DMS79 treated with DMSO at 0.1 percent for 48 hours (cell line): ENCODE results near the gene U2AF1L4.
A peak's percentile ranks its signal among the peaks of the same experiment; 100 is the strongest.

ENCODE experiments used
- DNase-seq: peaks from one replicate; lab custom pipeline; 2025; lab: John Stamatoyannopoulos, UW

The U2AF1L4 gene, protein sequence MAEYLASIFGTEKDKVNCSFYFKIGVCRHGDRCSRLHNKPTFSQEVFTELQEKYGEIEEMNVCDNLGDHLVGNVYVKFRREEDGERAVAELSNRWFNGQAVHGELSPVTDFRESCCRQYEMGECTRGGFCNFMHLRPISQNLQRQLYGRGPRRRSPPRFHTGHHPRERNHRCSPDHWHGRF

DNA sequence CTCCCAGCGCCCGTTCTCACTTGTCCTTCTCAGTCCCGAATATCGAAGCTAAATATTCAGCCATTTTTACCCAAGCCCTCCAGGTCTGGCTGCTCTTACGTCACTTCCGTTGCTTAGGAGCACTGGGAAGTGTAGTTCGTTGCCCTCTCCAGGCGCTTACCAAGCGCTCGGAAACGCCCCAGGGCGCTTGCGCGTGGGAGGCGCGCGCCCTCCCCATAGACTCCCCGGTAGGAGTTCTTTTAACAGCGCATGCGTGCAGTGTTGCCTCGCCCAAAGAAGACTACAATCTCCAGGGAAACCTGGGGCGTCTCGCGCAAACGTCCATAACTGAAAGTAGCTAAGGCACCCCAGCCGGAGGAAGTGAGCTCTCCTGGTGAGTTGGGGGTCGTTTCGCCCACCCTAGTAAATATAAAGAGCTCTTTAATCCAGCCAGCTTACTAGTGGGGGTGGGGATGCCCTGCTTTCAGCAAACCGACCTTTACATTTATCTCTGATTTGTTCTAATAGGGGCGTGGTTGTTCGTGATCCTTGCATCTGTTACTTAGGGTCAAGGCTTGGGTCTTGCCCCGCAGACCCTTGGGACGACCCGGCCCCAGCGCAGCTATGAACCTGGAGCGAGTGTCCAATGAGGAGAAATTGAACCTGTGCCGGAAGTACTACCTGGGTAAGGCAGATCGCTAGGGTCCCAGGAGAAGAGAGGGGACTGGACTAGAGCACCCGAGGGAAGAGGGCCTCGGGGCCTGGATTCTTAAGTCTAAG, at the start of gene U2AF1L4, which contains the start of gene PSENEN:
TSS of gene U2AF1L4 (minus strand) at position 91 of the 759 bp plus-strand sequence. CDS start at position 64, 27 bp downstream.
TSS of gene PSENEN (plus strand) at position 324 of the 759 bp plus-strand sequence. CDS start at position 604, 280 bp downstream.
- DNase-seq = peak; percentile 96

DNA sequence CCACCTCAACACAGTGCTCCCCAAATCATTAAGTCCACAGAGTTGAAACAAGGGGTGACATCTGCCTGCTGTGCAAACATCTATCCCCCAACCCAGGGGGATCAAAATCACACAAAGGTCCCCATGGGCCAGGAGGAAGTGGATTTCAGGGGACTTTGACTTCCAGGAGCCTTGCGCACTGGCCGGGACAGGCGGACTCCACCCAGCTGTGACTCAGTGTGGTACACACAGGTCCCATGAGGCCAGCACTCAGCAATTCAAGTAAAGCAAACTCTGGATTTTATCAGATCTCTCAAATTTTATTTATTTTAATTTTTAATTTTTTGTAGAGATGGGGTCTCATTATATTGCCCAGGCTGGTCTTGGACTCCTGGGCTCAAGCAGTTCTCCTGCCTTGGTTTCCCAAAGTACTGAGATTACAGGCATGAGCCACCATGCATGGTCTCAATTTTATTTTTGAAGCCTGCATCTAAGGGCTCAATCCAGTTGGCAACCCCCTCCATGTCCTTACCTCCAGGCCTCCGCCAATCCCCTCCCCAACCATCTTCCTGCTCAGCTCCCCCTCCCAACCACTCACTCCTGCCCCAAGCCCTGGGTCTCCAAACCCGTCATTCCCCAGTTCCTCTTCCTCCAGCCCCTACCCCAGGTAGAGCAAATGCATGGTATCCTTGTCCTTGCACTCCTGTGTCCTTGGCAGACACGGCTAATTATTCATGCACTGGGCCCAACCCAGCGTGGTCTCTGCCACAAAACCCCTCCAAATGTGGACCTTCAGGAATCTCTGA, 48.4 kb upstream of the U2AF1L4 start:
- DNase-seq = no peak

DNA sequence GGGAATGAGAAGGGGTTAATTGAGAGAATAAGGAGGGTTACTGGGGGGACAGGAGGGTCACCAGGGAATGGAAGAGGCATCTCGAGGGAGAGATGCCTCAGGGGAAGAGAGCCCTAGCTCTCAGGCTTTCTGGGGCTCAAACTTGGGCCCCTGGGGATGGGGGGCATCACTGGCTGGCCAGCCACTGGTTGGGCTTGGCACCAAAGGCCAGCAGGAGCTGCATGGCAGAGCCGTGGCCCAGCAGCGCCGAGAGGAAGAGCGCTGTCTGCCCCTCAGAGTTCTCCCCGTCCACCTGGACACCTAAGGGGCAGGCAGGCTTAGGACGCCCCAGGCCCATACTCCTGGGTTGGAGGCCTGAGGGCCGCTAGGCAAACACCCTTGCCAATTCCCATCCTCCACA, 47.7 kb upstream of the U2AF1L4 start:
- no peak for DNase-seq

DNA sequence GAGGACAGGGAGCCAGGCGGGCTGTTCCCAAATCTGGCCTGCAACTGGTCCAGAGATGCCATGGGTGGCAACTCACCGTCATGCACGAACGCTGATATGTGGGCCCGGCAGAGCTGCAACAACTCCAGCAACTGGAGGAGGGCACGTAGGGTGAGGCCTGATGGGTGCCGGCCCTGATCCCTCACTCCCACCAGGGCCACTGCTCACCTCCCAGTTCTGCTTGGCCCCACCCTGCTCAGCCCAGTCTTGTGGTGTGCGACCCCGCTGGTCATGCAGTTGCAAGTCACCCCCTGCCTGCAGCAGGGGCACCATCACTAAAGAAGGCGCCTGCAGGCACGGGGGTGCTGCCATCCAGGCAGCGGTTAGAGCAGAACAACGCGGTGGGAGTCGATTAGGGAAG, 47.1 kb upstream of the U2AF1L4 start:
- no peak for DNase-seq

DNA sequence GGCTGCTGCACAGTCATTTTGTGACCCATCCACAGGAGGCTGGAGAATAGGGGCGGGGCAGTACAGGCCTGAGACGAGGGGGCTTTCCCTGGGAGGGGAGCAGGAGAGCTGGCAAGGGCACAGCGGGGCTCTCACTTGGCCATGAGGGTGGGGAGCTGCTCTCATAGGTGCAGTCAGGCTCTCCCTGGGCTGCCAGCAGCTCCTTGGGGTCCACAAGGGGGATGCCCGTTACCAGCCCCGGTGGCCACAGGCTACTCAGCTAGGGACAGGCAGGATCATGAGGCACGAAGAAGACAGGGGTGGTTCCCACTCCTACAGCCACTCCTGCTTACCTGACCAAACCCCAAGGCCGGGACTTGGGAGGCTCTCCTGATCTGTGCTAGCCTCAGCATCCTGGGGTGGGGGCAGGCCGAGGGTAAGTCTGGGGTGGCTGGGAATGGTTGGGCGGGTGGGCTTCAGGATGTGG, 46.6 kb upstream of the U2AF1L4 start:
- no peak for DNase-seq

DNA sequence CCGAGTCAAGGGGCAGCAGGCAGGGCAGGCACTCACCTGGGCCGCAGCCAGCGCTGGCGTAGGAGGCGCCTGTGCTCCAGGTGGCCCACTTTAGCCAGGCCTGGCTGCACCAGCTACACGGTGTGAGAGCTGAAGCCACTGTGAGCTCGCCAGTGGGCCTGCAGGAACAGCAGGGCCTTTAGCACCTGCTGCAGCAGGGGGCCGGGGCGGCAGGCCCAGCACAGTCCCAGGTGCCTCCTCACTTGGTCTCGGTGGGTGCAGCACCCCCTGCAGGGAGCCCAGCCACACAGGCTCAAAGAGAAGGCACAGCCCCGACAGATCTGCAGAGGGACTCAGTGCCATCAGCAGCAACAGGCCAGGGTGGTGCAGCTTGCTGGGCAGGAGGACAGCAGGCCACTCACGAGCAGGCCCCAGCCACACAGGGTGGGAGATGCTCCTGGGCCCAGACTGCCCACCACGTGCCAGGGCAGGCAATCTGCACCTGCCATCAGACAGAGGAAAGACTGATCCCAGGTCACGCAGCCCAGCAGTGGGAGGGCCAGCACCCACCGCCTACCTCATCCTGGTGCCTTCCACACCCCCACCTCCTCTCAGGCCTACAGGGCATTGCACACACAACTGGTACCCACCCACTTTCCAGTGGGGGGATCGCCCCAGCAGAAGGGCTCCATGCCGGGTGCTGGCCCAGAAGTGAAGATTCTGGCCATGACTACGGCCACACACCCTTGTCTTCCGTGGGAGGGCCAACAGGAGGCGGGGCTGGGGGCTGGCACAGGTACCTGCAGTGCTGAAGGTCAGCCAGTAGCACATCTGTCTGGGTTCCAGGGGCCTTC, 46.0 kb upstream of the U2AF1L4 start:
- peak; percentile 33 for DNase-seq

DNA sequence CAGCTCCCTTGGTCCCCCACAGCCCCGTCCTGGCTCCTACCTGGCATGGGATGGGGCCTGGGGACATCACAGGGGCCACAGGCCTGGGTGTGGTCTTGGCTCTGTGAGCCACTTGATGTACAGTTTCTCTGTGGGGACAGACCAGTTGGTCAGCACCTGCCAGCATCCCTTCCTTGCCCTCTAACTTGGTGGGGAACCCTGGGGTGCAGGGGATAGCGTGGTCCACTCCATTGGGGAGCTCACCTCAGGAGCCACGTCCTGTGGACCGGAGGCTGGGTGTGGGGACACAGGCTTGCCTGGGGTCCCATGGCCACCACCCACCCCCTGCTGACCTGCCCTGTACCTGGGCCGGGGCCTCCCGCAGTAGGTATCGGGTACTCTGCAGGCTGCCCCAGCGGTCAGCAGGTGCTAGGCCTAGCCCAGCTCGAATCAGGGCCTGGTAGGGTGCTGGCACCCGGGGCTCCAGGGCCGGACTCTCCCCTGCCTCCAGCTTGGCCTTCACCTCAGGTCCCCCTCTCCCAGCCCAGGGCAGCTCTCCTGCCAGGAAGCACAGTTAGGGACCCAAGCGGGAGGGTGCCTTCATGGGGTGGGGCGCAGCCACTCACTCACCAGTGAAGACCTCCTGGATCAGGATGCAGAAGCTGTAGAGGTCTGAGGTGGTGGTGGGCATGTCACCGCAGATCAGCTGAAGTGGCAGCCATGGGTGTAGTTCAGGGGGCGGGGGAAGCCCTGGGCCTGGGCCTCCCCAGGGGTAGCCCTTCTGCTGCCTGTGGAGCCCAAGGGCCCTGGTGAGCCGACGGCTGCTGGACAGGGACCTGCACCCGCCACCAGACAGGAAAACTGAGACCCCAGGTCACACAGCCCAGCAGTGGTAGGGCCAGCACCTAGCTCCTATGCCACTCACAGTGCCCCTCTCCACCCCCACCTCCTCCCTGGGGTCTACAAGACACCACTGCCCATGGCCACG, 45.0 kb upstream of the U2AF1L4 start:
- no peak for DNase-seq

DNA sequence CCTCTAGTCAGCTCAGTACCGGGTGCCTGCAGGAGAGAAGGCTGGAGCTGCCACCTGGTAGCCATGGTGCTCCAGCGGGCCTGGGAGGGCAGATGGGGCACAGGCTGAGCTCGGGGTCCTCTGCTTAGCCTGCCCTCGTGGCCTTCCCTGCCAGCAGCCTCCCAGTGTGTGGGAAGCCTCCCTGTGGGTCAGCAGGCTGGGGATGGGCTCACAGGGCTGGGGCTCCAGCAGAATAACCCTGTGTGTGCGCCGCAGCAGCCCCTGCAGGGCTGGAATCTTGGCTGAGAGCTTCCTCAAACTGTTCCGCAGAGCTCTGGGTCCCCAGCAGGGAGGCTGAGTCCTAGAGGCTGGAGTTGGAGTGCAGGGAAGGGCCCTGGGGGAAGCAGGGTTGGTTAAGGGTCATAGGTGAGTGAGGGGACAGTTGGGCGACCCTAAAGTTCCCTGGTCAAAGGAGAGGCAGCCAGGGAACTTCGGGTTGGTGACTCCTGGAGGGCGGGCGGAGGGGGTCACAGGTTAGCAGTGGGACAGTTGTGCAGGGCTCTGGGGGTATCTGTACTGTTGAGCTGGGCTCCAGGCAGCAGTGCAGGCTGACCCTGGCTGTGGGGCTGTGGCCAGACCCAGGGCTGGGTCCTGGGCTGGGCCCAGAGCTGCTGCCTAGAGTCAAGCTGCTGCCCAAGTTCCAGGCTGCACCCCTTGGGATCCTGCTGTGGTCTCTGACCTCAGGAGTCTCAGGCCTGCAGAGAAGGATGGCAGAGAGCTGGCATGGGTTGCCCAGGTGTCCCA, 44.2 kb upstream of the U2AF1L4 start:
- no peak for DNase-seq

DNA sequence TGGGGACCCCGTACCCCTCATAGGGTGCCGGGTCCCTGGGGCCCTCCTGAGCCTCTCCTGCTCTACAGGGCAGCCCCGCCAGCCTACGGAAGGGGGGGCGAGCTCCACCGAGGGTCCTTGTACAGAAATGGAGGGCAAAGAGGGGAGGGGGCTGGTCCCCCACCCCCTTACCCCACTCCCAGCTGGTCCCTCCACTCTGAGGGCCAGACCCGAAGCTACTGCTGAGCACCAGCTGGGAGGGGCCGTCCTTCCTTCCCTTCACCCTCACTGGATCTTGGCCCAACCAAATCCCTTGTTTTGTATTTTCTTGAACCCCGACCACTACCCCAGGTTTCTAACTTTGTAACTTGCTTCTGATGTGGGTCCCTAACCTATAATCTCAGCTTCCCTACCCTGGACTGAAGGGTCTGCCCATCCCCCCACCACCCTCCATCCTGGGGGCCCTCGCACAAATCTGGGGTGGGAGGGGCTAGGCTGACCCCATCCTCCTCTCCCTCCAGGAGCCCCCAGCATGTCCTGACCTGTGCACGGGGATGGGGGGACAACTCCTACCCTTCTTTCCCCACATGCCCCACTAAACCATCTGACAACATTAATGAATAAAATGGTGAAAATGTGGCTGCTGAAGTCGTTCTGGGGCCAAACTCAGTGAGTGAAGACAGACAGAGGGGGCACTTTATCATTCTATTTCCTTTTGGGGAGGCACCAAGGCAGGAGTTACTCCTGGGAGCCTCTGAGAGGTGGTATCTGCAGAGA, 43.2 kb upstream of the U2AF1L4 start:
- DNase-seq = no peak

DNA sequence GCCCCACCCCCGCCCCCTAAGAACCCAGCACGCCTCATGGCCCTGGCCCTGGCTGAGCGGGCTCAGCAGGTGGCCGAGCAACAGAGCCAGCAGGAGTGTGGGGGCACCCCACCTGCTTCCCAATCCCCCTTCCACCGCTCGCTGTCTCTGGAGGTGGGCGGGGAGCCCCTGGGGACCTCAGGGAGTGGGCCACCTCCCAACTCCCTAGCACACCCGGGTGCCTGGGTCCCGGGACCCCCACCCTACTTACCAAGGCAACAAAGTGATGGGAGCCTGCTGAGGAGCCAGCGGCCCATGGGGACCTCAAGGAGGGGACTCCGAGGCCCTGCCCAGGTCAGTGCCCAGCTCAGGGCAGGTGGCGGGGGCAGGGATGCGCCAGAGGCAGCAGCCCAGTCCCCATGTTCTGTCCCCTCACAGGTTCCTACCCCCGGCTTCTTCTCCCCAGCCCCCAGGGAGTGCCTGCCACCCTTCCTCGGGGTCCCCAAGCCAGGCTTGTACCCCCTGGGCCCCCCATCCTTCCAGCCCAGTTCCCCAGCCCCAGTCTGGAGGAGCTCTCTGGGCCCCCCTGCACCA, 42.1 kb upstream of the U2AF1L4 start:
- no peak for DNase-seq

DNA sequence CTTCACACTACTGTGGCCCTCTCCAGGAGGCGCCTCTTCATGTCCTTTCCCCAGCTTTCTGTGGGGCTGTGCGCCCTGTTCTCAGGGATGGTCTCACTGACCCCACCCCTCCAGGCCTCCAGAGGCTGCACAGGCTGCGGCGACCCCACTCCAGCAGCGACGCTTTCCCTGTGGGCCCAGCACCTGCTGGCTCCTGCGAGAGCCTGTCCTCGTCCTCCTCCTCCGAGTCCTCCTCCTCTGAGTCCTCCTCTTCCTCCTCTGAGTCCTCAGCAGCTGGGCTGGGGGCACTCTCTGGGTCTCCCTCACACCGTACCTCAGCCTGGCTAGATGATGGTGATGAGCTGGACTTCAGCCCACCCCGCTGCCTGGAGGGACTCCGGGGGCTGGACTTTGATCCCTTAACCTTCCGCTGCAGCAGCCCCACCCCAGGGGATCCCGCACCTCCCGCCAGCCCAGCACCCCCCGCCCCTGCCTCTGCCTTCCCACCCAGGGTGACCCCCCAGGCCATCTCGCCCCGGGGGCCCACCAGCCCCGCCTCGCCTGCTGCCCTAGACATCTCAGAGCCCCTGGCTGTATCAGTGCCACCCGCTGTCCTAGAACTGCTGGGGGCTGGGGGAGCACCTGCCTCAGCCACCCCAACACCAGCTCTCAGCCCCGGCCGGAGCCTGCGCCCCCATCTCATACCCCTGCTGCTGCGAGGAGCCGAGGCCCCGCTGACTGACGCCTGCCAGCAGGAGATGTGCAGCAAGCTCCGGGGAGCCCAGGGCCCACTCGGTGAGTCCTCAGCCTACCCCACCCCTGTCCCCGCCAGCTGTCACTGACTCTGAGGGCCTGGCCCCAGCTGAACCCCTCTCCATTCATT, 41.3 kb upstream of the U2AF1L4 start:
- DNase-seq = no peak

DNA sequence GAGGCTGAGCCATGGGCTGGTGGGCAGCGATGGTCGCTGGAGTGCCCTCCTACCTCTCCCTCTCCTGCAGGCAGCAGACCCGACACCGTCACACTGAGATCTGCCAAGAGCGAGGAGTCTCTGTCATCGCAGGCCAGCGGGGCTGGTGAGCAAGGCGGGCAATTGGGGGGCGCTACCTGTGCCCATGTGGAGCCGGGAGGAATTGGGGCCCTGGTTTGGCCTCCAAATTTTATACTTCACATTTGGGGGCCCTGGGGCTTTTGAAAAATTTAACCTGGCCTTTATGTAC, 40.1 kb upstream of the U2AF1L4 start:
- no peak for DNase-seq

DNA sequence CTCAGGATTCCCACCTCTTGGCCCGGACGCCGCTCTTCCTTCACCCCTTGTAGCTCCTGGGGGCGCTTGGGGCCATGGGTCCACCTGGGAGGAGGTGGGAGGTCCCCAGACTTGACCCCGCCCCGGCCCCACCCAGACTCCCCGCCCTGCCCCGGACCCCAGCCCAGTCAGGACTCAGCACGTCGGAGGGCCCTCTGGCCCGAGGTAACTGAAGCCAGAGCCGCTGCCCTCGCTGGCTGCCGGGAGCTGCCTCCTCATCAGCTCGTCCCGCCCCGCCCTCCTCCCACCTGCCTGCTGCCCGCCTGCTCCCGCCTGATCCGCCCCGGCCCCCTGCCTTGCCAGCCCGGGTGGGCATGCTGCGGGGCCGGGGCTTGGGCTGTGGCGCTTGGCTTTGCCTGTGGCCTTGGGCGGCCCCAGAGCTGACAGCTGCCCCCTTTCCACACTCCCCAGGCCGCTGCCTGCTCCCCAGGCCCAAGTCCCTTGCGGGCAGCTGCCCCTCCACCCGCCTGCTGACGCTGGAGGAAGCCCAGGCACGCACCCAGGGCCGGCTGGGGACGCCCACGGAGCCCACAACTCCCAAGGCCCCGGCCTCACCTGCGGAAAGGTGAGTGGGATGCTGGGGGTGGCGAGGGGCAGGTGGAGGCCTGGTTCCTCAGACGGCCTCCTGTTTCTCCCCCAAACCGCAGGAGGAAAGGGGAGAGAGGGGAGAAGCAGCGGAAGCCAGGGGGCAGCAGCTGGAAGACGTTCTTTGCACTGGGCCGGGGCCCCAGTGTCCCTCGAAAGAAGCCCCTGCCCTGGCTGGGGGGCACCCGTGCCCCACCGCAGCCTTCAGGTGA, 39.5 kb upstream of the U2AF1L4 start:
- no peak for DNase-seq

DNA sequence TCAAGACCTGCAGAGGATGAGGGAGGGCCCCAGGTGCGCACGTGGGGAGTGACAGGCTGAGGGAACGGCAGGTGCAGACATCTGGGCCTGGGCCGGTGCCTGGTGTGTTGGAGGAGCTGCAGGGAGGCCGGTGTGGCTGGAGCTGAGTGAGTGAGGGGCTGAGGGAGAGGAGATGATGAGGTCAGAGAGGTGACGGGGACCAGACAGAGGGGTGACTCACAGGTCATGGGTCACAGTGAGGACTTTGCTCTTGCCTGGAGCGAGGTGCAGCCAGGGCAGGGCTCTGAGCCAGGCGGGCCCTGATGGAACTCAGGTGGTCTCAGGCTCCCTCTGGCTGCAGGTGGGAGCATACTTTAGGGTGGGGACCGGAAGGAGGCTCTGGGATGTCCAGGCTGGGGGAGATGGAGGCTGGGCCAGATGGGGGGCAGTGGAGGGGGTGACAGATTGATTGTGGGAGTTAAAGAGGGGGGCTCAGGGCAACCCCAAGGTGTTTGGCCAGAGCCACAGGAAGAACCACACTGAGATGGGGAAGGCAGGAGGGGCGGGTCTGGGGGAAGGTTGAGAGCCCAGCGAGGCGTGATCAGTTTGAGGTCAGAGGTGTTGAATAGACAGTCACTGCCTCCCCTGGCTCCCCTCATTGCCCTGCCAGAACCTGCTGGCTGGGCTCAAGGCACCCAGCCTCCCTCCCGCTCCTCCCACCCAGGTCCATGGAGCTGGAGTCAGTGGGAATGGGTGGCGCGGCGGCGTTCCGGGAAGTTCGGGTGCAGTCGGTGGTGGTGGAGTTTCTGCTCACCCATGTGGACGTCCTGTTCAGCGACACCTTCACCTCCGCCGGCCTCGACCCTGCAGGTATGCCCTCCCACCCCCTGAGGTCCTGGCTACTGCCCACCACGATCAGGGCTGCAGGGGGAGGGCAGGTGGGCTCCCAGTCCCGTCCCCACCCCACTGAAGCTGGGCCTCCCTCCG, 38.5 kb upstream of the U2AF1L4 start:
- no peak for DNase-seq

DNA sequence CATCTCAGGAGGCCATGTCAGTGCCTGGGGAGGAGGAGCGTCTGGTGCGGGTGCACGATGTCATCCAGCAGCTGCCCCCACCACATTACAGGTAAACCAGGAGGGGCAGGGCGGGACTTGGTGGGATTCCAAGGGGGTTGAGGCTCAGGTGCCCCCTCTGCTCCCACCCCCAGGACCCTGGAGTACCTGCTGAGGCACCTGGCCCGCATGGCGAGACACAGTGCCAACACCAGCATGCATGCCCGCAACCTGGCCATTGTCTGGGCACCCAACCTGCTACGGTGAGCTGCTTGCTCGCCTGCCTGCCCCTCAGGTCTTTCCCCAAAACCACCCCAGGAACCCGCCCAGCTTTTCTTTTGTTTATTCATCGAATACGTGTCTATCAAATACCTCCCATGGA, 37.4 kb upstream of the U2AF1L4 start:
- no peak for DNase-seq

DNA sequence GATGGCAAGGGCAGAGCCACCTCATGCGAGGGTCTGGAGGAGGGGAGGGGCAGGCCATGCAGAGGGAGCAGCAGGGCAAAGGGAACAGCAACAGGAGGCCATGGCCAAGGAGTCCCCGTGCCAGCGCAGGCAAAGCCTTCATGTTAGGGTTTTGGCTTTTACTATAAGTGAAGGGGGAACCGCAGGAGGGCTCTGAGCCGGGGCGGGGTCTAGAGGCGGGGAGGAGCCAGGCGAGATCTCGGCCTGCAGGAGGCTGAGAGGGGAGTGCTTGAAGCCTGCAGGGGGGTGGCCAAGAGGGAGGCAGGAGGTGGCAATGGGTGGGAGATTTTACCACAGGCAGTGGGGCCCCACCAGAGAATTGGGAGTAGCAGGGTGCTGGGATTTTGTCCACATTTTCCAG, 36.4 kb upstream of the U2AF1L4 start:
- no peak for DNase-seq
